C4-2B (cell line): ENCODE measurements around the gene CDC42BPB.

Experiments used
- H3K27ac ChIP-seq: fragments of 450-650 bp; 2 replicates; pipeline ENCODE4 v1.5.1; 2017
- ZFX ChIP-seq: fragments of 450-650 bp; IDR thresholded peaks from 2 replicates; pipeline ENCODE4 v1.6.1; 2017
- TF ChIP-seq, protein P1 (sequence below): fragments of 450-650 bp; conservative IDR thresholded peaks from 2 replicates; pipeline ENCODE4 v1.5.1; 2017; ENCODE audit warnings: mild to moderate bottlenecking

CDC42BPB gene

DNA sequence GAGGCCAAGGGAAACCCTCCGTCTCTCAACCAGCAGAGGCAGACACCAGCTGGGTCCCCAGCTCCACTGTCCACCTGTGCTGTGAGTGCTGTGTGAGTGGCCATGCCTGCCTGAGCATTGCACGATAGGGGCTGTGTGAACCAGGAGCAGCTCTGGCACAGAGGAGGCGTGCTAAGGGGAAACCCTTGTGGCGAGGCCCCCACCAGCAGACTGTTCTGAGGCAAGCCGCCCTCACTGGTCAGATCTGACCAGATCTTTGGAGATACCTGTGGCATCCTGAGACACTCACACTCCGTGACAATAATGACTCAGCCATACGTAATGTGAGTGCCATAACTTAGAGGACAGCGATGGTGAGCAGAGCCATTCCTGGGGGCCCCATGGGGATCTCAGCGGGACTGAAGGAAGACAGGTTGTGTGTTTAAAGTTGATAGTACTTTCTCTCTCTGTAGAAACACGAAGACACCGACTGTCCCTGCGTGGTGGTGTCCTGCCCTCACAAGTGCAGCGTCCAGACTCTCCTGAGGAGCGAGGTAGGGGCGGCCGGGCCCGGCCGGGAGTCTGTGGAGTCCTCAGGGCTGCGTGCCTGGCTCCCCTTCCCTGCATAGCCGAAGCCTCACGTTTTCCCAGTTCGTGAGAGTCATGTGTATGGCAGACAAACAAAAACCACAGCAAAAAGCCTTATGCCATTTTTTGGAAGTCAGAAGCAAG lies 171.5 kb downstream of the CDC42BPB start:
- TF ChIP-seq, protein P1, sequence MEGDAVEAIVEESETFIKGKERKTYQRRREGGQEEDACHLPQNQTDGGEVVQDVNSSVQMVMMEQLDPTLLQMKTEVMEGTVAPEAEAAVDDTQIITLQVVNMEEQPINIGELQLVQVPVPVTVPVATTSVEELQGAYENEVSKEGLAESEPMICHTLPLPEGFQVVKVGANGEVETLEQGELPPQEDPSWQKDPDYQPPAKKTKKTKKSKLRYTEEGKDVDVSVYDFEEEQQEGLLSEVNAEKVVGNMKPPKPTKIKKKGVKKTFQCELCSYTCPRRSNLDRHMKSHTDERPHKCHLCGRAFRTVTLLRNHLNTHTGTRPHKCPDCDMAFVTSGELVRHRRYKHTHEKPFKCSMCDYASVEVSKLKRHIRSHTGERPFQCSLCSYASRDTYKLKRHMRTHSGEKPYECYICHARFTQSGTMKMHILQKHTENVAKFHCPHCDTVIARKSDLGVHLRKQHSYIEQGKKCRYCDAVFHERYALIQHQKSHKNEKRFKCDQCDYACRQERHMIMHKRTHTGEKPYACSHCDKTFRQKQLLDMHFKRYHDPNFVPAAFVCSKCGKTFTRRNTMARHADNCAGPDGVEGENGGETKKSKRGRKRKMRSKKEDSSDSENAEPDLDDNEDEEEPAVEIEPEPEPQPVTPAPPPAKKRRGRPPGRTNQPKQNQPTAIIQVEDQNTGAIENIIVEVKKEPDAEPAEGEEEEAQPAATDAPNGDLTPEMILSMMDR: no peak
- no peak for TF ChIP-seq ZFX
- no peak overlapping the region for H3K27ac ChIP-seq

DNA sequence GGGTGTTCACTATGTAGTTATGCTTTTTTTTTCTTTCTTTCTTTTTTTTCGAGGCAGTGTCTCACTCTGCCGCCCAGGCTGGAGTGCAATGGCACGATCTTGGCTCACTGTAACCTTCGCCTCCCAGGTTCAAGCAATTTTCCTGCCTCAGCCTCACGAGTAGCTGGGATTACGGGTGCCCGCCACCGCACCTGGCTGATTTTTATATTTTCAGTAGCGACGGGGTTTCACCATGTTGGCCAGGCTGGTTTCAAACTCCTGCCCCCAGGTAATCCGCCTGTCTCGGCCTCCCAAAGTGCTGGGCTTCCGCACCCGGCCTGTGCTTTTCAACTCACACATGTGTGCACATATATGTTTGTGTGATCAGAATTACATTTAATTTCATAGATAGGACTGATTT lies 173.8 kb downstream of the CDC42BPB start:
- TF ChIP-seq, protein P1: no peak
- no peak for TF ChIP-seq ZFX
- H3K27ac ChIP-seq: no peak overlapping the region

DNA sequence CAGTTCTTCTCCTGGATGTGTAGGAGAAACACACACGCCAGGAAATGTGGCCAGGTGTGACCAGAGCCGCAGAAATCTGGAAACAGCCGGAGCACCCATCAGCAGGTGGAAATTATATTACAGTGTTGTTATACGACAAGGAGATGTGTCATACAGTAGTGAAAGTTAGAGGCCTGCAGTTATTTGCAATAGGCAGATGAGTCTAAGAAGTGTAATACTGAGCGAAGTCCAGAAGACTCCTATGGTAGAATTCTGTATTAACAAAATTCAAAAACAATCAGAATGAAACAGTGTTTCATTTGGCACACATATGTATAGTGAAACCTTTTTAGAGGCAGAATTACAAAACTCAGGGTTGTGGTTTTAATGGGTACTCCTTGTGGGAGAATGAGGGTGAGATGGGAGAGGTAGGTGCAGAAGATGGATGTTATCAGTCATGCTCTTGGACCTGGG lies 174.2 kb downstream of the CDC42BPB start:
- no peak overlapping the region for H3K27ac ChIP-seq
- TF ChIP-seq, protein P1: no peak
- no peak for TF ChIP-seq ZFX
